ENCODE data around the gene GOLGA5. TPM values are rescaled to one million over a fixed set of nuclear protein-coding genes. Genes with fewer than 3 reads are reported as not detected.

GOLGA5 gene
- total and polyA plus RNA-seq, 2 of the 8 experiments (the other 6 are each of a cell fraction or from before 2014, with no cell fraction given): 13.0 to 25.4 TPM

DNA sequence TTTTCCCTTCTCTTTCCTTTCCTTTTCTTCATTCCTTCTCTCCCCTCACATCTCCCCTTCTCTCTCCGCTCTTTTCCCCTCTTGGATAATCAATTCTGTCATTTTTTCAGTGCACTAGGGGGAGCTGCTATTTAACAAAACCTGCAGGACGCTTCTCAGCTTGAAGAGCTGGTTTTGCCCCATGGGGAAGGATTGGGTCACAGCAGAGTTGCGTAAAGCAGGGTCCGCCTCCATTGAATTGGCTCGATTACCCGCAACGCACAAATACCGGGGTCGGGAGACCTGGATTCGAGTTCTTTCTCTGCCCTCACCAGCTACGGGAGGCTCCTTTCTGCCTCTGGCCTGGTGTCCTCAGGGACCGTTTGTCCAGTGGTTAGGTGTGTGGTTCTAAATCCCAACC, 86.7 kb downstream of the GOLGA5 start (continued):
- TF ChIP-seq SIRT6 (IDR thresholded peaks at IDR 0.05; ENCODE audit: low read length) (no peak), HDAC2 (IDR thresholded peaks at IDR 0.05; ENCODE audit: borderline replicate concordance in 1 of 2, low read depth in 2 of 2, low read length in 2 of 2) (0 out of 4 replicates have a peak, but pooled peaks of 1 of the 2 experiments have one; percentile 14), FOSL1 (IDR thresholded peaks at IDR 0.05; ENCODE audit: insufficient read depth, low read depth, low read length) (no peak), CEBPB (IDR thresholded peaks at IDR 0.05; ENCODE audit: low read depth, low read length) (peak; percentile 95), RAD21 (IDR thresholded peaks at IDR 0.05 in 1 of 2, conservative IDR thresholded peaks at IDR 0.05 in 1 of 2; ENCODE audit: low read depth in 2 of 2, low read length in 2 of 2) (peak; percentile 79 to 81), NANOG (IDR thresholded peaks at IDR 0.05; ENCODE audit: insufficient read depth, low read depth, low read length, poor library complexity, severe bottlenecking) (no peak), BRCA1 (IDR thresholded peaks at IDR 0.05; ENCODE audit: low read depth, low read length) (no peak), KDM1A (IDR thresholded peaks at IDR 0.05; ENCODE audit: borderline replicate concordance, low read length) (peak; percentile 45; the same call in 1 of the 2 replicates), RBBP5 (IDR thresholded peaks at IDR 0.05; ENCODE audit: borderline replicate concordance, low read depth, low read length) (no peak), CREB1 (IDR thresholded peaks at IDR 0.05) (0 out of 2 replicates have a peak, but pooled peaks have one; percentile 33), ZNF274 (IDR thresholded peaks at IDR 0.05; ENCODE audit: borderline replicate concordance, extremely low read depth, low read length) (no peak), CTBP2 (IDR thresholded peaks at IDR 0.05; ENCODE audit: borderline replicate concordance, insufficient read depth, insufficient read length, low read length) (no peak), JUN (IDR thresholded peaks at IDR 0.05; ENCODE audit: low read depth, low read length) (no peak), MAFK (IDR thresholded peaks at IDR 0.05; ENCODE audit: low read depth, low read length) (no peak), PHF8 (conservative IDR thresholded peaks at IDR 0.05; ENCODE audit: low read depth, low read length) (no peak)
